Measurements from ENCODE around the gene TEX54.

TEX54 gene

DNA sequence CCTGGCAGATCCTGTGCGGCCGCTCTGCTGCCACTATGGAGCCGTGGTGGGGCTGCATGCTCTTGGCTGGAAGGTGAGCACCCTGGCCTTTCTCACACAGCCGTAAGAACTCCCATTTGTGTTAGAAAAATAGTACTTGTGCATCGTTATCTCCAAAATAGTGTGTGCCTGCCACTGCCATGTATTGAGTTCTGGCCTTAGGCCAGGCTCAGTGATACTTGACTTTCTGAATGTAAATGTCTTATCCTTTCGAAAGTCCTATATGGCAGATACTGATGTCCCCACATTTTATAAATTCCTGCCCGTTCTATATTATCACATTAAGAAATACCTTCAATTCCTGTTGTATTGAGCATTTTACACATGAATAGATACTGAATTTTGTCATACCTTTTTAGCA, 49.9 kb downstream of the TEX54 start:
- no peak for DNase-seq

Data from NCI-H187 treated with DMSO at 0.1 percent for 48 hours (cell line).